Esophagus muscularis mucosa (tissue), 4 donors: ENCODE results near the gene PRKACB. TPM values are rescaled to one million over a fixed set of nuclear protein-coding genes. Genes with fewer than 3 reads are reported as not detected.

ENCODE experiments used
- DNase-seq: peaks from one replicate; pipeline ENCODE4 v3.0.0-alpha.2; 2017; ENCODE audit errors: extremely low spot score
- H3K27ac ChIP-seq, 4 donors: fragments of 200-600 bp; sonication (generic); replicated peaks in 1 of 4; 1 replicate in 3 of 4; 2 replicates in 1 of 4; pipeline ENCODE4 v1.5.1; 2016 to 2019; ENCODE audit warnings: mild to moderate bottlenecking in 1 of 4
- H3K27me3 ChIP-seq, 4 donors: fragments of 200-600 bp; sonication (generic); one replicate each; pipeline versions ENCODE4 v1.5.1 to v1.6.0; 2016 to 2019
- H3K36me3 ChIP-seq, 4 donors: fragments of 200-600 bp; sonication (generic); one replicate each; pipeline ENCODE4 v1.5.1; 2016 to 2019
- H3K4me1 ChIP-seq, 4 donors: fragments of 200-600 bp; sonication (generic); one replicate each; pipeline ENCODE4 v1.5.1; 2016 to 2019
- H3K4me3 ChIP-seq, 4 donors: fragments of 200-600 bp; sonication (generic); 1 replicate in 2 of 4; 2 replicates in 2 of 4; pipeline ENCODE4 v1.5.1; 2016 to 2019; ENCODE audit warnings: mild to moderate bottlenecking in 4 of 4, moderate library complexity in 1 of 4
- H3K9me3 ChIP-seq, 4 donors: fragments of 200-600 bp; sonication (generic); 1 replicate in 3 of 4; 2 replicates in 1 of 4; pipeline ENCODE4 v1.5.1; 2016 to 2019
- CTCF ChIP-seq, 3 experiments: fragments of 200-600 bp in 2 of 3; fragments of 450-650 bp in 1 of 3; sonication (generic) in 2 of 3; IDR thresholded peaks; one replicate each; pipeline ENCODE4 v1.5.1; 2017 to 2019; ENCODE audit warnings: antibody characterized with exemption in 3 of 3, mild to moderate bottlenecking in 2 of 3, moderate library complexity in 1 of 3
- EP300 ChIP-seq: sonication (generic); formaldehyde crosslinking; IDR thresholded peaks from one replicate; pipeline ENCODE4 v1.6.1; 2017; ENCODE audit warnings: antibody characterized with exemption
- POLR2A ChIP-seq: fragments of 450-650 bp; IDR thresholded peaks from one replicate; pipeline ENCODE4 v1.6.1; 2017; ENCODE audit warnings: antibody characterized with exemption, moderate library complexity, mild to moderate bottlenecking, low read depth
- POLR2AphosphoS5 ChIP-seq, 2 donors: sonication (generic); formaldehyde crosslinking; IDR thresholded peaks; one replicate each; pipeline ENCODE4 v1.6.1; 2017; ENCODE audit warnings: antibody characterized with exemption in 2 of 2
- WGBS: methylation state at CpG from one replicate; pipeline ENCODE4 v1.1.5; 2018; 5-methylcytosine and 5-hydroxymethylcytosine counted together
- intact Hi-C: fragments of 100-400 bp; cut with DNase I; formaldehyde crosslinking; loops from one replicate; pipeline ENCODE4 v1.15.1; 2023
- total RNA-seq, 4 donors: library from RNA; depleted of rRNA; stranded (reverse); fragments of >200 nt; gene quantifications; one replicate each; pipeline versions ENCODE4 v1.1.0 to v1.2.1, GENCODE V29; 2016

The PRKACB gene
- total RNA-seq, 4 donors from 2014 or later: 44.4 to 59.4 (median 52.3) TPM

DNA sequence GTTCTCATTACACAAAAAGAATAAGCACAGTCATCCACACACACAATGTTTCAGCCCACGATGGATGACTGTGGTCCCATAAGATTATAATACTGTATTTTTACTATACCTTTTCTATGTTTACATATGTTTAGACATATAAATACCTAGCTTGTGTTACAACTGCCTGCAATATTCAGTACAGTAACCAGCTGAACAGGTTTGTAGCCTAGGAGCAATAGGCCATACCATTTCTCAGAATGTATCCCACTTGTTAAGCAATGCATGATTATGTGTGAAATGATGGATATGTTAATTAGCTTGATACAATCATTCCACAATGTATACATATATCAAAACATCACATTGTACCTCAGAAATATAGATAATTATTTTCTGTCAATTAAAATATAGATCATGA is 124.3 kb downstream of the PRKACB start:
- H3K27me3 ChIP-seq: no peaks in the 10 kb centered on the region
- H3K4me1 ChIP-seq: peaks cover 0 to 3% (median 0%) of the 10 kb centered on the region in 4 donors
- no peak overlapping the region for H3K4me3 ChIP-seq
- DNase-seq: no peak
- no peak for TF ChIP-seq POLR2AphosphoS5 (IDR thresholded peaks at IDR 0.05)
- TF ChIP-seq EP300: no peak
- no peak for TF ChIP-seq CTCF (IDR thresholded peaks at IDR 0.05)
- no peak for TF ChIP-seq POLR2A
- no peaks in the 10 kb centered on the region for H3K9me3 ChIP-seq
- intact Hi-C loops: no loop called here
- no peak overlapping the region for H3K27ac ChIP-seq
- WGBS: 100% methylated on average over 1 of the region's 1 CpG
- no peaks in the 10 kb centered on the region for H3K36me3 ChIP-seq

- WGBS: 50% methylated on average over 2 of the region's 2 CpGs
- TF ChIP-seq CTCF (IDR thresholded peaks at IDR 0.05) (no peak), POLR2AphosphoS5 (IDR thresholded peaks at IDR 0.05) (no peak), POLR2A (no peak), EP300 (no peak)
Observed at GRCh38 chr1:84269306-84269705, 125.2 kb downstream of the PRKACB start.

DNA sequence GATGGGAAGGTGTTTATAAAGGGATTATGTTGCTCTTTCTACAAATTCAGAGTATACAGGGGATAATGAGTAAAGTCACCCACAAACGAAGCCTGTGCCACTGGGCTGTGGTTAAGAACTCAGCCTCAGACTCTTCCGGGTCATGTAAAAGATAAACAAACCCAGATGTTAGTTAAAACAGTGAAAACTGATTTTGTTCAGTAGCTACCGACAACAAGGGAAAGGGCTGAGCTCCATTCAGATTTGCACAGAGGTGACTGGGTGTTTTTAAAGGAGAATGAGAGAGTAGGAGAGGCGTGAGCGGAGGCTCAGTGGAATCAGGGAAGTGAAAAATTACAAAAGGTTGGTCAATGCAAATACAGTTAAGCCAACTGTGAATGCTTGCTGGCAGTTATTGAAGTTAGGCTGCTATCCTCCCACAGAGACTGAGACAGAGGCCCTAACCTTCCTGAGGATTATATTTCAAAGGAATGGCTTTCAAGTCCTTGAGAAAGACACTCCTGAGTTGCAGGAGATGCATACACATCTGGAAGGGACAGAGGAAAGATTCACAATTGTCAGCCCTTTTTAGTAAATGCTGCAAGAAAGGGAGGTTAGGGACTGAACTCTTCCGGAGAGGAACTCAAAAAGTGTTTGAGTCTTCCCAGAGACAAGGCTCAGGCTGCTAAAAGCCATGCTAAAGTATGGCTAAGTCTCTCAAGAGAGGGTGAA is 127.5 kb downstream of the PRKACB start:
- intact Hi-C loops: no loop called here
- TF ChIP-seq POLR2AphosphoS5 (IDR thresholded peaks at IDR 0.05) (no peak), POLR2A (no peak), EP300 (no peak), CTCF (IDR thresholded peaks at IDR 0.05) (no peak)
- Histone ChIP-seq H3K4me3 (no peak overlapping the region), H3K36me3 (no peaks in the 10 kb centered on the region), H3K9me3 (no peaks in the 10 kb centered on the region), H3K27me3 (no peaks in the 10 kb centered on the region), H3K27ac (no peak overlapping the region), H3K4me1 (peaks cover 0 to 3% (median 0%) of the 10 kb centered on the region in 4 donors)
- 41% methylated on average over 6 of the region's 6 CpGs for WGBS
- DNase-seq: no peak

More at GRCh38 chr1:84269306-84269705, 125.2 kb downstream of the PRKACB start:
- Histone ChIP-seq H3K27me3 (no peaks in the 10 kb centered on the region), H3K4me3 (no peak overlapping the region), H3K9me3 (no peaks in the 10 kb centered on the region), H3K4me1 (peaks cover 0 to 3% (median 0%) of the 10 kb centered on the region in 4 donors), H3K36me3 (no peaks in the 10 kb centered on the region), H3K27ac (no peak overlapping the region)
- DNase-seq: no peak
- intact Hi-C loops: no loop called here

GRCh38 chr1:84272401-84272800 is 128.3 kb downstream of the PRKACB start:
- intact Hi-C loops: no loop called here
- peaks cover 0 to 3% (median 0%) of the 10 kb centered on the region in 4 donors for H3K4me1 ChIP-seq
- H3K27me3 ChIP-seq: no peaks in the 10 kb centered on the region
- 80% methylated on average over 1 of the region's 1 CpG for WGBS
- H3K4me3 ChIP-seq: no peak overlapping the region
- no peak for TF ChIP-seq POLR2A
- no peak for TF ChIP-seq POLR2AphosphoS5 (IDR thresholded peaks at IDR 0.05)
- no peak for TF ChIP-seq CTCF (IDR thresholded peaks at IDR 0.05)
- no peak for TF ChIP-seq EP300
- no peaks in the 10 kb centered on the region for H3K36me3 ChIP-seq
- no peak for DNase-seq
- no peak overlapping the region for H3K27ac ChIP-seq
- no peaks in the 10 kb centered on the region for H3K9me3 ChIP-seq
